Cardiac fibroblast (primary cell): ENCODE data around the gene HIP1R.
A peak's percentile ranks its signal among the peaks of the same experiment; 100 is the strongest.

Experiments
- DNase-seq, 2 donors: peaks; one replicate each; pipeline versions ENCODE4 v3.0.0 to v3.0.0-alpha.2; 2010; ENCODE audit warnings: low read depth in 2 of 2
- H3K4me3 ChIP-seq, 2 donors: replicated peaks in 1 of 2; 1 replicate in 1 of 2; 2 replicates in 1 of 2; pipeline ENCODE4 v1.5.1; 2011; ENCODE audit warnings: low read depth in 2 of 2, low read length in 2 of 2, mild to moderate bottlenecking in 2 of 2, moderate library complexity in 1 of 2
- TF ChIP-seq, protein P1 (sequence below): IDR thresholded peaks from one replicate; pipeline ENCODE4 v1.5.1; 2011; ENCODE audit warnings: low read depth, mild to moderate bottlenecking, low read length, inconsistent platforms

Gene HIP1R

DNA sequence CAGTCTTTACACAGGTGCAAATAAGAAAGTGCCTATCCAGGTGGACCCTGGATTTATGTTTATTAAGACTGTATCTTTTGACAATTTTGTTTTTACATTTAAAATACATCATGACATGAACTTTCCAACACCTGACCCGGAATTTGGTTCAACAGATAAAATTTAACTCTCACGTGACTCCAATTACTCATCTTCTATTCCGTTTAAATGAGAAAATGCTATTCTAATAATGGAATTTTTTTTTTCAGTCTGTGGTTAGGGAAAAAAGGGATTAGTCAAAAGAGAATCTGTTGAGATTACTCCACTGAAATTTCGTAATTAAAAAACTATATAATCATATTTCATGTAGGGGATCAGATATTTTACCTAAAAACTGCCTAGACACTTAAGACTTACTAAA lies 49.6 kb downstream of the HIP1R start:
- no peak overlapping the region for H3K4me3 ChIP-seq
- TF ChIP-seq, protein P1, sequence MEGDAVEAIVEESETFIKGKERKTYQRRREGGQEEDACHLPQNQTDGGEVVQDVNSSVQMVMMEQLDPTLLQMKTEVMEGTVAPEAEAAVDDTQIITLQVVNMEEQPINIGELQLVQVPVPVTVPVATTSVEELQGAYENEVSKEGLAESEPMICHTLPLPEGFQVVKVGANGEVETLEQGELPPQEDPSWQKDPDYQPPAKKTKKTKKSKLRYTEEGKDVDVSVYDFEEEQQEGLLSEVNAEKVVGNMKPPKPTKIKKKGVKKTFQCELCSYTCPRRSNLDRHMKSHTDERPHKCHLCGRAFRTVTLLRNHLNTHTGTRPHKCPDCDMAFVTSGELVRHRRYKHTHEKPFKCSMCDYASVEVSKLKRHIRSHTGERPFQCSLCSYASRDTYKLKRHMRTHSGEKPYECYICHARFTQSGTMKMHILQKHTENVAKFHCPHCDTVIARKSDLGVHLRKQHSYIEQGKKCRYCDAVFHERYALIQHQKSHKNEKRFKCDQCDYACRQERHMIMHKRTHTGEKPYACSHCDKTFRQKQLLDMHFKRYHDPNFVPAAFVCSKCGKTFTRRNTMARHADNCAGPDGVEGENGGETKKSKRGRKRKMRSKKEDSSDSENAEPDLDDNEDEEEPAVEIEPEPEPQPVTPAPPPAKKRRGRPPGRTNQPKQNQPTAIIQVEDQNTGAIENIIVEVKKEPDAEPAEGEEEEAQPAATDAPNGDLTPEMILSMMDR: no peak
- DNase-seq: peak in 1 of 2 donors; percentile 50

DNA sequence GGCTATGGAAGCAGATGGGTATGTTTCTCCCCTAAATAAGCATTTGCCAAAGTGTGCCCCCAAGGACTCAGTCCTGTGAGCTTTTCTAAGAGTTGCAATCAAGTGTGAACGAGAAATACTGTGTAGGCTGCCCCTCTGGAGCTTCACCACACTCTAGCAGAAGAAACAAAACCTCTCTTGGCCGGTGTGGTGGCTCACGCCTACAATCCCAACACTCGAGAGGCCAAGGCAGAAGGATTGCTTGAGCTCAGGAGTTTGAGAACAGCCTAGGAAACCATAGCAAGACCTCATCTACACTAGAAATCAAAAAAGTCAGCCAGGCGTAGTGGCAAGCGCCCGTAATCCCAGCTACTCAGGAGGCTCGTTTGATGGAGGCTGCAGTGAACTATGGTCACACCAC lies 50.9 kb downstream of the HIP1R start:
- DNase-seq: no peak
- H3K4me3 ChIP-seq: no peak overlapping the region
- TF ChIP-seq, protein P1: no peak

- H3K4me3 ChIP-seq: no peak overlapping the region
- DNase-seq: peak in 1 of 2 donors; percentile 70
- TF ChIP-seq, protein P1: no peak
Measured at GRCh38 chr12:122886851-122887818, 51.9 kb downstream of the HIP1R start.

- TF ChIP-seq, protein P1: no peak
- no peak for DNase-seq
- H3K4me3 ChIP-seq: no peak overlapping the region
Measured at GRCh38 chr12:122887819-122888212, 52.6 kb downstream of the HIP1R start.

- TF ChIP-seq, protein P1: no peak
- DNase-seq: peak; percentile 80 to 91
- peak overlapping the region; percentile 8 to 35 for H3K4me3 ChIP-seq
Measured at GRCh38 chr12:122888232-122888752, 53.0 kb downstream of the HIP1R start.

DNA sequence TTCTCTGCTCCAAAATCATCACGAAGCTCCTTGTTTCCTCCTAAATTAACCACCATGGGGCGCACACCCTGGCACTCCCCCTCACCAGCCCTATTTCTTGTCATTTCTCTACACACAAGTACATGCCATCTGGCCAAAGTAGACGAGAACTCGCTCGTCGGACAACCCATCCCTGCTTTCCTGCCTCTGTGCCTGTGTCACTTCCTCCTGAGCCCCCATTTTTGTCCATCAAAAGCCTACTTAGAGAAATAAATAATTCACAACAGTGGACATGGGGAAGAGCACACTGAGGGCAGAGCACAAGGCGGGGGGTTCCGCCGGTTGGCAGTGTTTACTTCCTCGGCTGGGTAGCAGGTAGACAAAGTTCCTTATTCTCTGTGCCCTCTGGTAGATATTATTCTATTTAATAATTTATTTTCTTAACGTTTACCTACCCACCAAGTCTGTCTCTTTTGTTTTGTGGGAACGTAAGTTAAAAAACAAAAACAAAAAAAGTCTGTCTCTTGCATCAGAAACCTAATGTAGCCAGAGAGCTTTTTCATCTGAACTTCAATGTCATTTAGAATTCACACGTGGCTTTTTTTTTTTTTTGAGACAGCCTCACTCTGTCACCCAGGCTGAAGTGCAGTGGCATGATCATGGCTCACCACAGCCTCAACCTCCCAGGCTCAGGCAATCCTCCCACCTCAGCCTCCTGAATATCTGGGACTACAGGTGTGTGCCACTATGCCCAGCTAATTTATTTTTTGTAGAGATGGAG lies 54.7 kb downstream of the HIP1R start:
- DNase-seq: no peak
- TF ChIP-seq, protein P1: no peak
- no peak overlapping the region for H3K4me3 ChIP-seq
